HL-60/S4 treated with phorbol 12-myristate 13-acetate at 8.2 ng/mL for 4 days and 3 days (cell line): ENCODE data around the gene CUL7.
"Not testable (repeated sequence)": the region's sequence is repeated elsewhere in the genome, so short reads cannot be mapped to it uniquely, and the experiment has no call there.

Experiments used
- in situ Hi-C: fragments of 300-500 bp; cut with MboI; formaldehyde crosslinking; loops from 2 replicates; pipeline ENCODE4 v1.15.0; 2022; ENCODE audit warnings: low sequenced_read_pairs

Gene CUL7

DNA sequence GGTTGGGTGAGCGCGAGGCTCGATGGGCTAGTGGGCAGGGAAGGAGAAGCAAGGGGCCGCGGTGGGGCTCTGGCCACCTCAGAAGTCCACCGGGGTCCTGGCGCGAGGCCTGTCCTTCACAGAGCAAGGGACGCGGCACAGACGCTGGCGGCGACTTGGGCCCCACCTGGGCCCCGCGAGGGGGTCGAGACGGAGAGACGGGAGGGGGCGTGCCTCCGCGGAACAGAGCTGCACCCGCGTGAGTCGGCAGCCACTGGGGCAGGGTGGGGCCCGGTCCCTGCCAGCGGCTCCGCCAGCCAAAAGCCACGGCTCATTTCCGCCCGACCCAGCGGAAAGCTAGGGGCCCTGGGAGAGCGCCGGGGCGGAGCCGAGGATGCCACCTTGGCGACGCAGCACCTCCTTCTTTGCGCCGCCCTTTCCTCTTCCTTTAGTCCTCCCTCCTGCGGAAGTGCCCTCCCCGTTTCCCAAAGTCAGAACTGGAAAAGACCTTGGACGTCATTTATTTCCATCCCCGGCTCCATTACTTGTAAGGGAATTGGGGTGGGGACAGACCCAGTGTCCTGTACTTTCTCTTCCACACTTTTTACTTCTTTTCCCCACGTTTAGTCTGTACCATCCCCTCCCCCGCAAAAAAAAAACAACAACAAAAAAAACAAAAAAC, at the start of gene CUL7:
Gene CUL7 (minus strand): TSS at position 307 of the 661 bp plus-strand sequence. CDS start 1,063 bp downstream, outside the sequence.
- in situ Hi-C loops: no loop called here

DNA sequence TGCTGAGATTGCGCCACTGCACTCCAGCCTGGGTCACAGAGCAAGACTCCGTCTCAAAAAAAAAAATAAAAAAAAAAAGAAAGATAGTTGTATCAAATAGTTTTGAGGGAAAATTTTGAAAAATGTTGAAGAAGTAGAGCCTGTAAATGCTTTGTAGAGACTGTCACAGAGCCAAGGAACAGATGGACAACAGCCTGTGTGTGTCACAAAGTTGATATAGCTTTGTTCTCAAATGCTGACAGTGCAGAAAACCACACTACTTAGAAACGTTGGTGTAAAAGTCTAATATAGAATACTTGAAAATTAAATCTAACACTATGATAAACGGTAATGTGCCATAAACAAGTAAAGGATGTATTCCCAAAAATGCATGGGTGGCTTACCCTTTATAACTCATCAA, 47.8 kb upstream of the CUL7 start:
- in situ Hi-C loops: no loop called here

DNA sequence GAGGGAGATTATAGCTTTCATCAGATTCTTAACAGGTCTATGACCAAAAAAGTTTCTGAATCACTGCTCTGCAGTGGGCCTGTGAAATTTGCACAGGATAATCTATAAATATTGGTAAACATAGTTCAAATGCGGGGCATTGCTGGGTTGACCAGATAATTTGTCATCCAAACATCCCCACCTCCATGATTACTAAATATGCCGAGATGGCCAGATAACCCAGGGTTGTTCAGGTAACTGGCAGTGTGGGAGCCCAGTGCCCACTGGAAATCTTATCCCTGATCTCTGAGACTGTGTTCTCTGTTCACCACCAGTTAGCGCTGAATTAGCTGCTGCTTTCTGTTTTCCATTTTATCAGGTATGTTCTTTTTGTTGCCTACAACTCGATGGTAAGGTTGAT, 43.9 kb upstream of the CUL7 start:
- in situ Hi-C loops: no loop called here

DNA sequence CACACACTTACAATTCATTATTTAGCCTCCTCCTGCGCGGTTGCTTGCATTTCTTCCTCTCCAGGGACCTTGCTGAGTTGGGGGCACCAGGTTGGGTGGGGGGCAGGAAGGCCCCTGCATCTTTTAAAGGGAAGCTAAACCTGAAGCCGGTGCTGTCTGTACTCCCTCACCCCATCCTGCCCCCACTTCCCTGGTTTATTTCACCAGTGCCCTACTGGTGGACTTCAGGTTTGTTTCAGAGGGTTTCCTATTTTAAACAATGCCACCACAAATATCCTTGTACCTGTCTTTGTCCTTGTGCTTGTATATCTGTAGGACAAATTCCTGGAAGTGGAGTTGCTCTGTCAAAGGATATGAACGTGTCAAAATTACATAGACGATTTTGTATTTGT, 43.4 kb upstream of the CUL7 start:
- in situ Hi-C loops: no loop called here

DNA sequence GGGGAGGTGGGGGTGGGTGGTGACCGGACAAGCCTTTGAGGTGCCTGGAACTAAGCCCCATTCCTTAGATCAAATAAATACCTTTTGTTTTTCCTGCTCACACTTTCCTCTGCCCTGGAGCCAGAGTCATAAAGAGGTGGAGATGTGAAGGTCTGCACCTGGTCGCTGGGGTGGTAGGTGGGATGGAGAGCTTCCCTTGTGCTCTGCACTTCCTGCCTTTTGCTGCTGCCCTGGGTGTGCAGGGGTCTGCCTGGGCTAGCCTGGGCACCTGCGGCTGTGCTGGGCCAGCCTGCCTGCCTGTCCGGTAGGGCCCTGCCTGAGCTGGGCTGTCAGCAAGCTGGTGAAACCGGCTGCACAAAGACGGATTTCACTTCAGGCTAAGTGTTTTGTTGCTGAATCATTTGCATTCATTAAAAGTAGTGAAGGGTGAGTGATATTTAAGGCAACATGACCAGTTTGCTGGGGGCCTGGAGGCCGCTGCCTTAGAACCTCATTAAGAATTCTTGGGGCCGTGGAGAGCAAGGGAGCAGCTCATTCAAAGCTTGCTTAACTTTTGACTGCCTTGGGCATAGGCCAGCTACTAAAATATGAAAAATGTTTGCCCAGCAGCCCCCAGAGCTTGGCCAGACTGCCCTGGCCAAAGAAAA, 42.9 kb upstream of the CUL7 start:
- in situ Hi-C loops: no loop called here

DNA sequence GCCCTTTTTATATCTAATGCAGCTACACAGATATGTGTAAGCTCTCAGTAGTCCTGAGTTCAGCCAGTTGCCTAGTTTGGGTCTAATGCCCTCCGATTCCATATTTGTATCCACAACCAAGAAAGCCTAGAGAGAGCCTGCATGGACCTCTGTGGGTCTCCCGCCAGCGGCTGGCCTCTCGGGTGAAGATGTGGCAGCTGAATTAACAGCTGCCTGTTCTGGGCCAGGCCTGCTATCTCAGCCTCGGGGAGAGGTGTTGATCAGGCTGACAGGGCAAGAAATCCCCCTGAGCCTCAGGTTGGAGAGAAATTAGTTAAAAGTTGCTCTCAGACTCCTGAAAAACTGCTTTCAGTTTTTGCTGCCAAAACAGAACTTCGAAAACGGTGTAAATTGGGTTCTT, 42.3 kb upstream of the CUL7 start:
- in situ Hi-C loops: no loop called here

DNA sequence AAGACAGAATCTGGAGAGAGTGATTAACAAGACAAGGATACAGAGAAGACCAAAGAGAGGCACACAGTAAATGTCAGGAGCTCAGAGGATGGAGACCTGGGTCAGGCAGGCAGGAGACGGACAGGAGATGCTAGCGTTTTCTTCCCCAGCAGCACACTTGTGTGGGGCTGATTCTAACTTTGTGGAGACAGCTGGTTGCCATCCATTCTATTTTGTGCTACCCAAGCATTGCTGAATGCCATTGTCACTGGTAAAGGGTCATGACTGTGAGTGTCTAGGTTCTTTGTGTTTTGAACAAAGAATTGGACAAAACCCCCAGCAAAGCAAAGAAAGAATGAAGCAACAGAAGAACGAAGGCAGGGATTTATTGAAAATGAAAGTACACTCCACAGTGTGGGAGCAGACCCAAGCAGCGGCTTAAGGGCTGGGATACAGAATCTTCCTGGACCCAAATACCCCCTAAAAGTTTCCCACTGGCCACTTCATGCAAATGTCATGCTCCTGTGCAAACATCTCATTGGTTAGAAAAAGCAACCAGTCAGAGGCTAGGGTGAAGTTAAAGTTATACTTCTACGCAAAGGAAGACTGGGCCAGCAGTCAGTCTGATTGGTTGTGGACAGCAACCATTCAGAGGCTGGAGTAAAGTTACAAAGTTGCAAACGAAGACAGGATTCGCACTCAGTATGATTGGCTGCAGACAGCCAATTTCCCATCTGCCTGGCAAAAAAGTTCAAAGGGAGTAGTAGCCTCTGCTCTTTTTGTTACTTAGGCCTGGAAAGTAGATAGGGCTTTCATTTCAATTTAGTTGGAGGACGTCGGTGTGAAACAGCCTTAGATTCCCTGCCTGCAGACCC, 40.0 kb upstream of the CUL7 start:
- in situ Hi-C loops: no loop called here

DNA sequence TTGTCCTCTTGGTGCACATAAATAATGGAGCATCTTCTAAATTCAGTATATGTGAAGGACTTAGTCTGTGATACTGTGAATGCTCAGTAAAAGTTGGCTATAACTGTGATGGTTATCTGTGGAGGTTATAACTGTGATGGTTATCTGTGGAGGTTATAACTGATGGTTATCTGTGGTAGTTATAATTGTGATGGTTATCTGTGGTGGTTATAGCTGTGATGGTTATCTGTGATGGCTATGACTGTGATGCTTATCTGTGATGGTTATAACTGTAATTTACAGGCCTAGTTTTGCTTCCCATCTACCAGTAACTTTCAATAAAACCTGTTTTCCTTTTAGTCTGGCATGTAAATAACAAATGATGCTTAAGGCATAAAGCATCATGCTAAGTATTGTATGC, 39.0 kb upstream of the CUL7 start:
- in situ Hi-C loops: no loop called here

DNA sequence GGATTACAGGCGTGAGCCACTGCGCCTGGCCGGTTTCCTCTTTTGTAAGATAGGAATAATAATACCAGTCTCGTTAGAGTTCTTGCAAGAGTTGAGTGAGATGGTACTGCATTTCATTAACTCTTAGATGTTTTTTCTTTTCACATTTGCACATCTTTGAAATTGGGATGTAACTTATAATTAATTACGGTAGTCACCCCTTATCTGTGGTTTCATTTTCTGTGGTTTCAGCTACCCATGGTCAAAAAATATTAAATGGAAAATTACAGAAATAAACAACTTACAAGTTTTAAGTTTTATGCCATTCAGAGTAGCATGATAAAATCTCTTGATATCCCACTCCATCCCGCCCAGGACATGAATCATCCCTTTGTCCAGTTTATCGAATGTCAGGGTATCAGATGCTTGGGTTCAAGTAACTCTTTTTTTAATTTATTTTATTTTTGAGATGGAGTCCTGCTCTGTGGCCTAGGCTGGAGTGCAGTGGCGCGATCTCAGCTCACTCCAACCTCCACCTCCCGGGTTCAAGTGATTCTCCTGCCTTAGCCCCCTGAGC, 37.9 kb upstream of the CUL7 start:
- in situ Hi-C loops: no loop called here

DNA sequence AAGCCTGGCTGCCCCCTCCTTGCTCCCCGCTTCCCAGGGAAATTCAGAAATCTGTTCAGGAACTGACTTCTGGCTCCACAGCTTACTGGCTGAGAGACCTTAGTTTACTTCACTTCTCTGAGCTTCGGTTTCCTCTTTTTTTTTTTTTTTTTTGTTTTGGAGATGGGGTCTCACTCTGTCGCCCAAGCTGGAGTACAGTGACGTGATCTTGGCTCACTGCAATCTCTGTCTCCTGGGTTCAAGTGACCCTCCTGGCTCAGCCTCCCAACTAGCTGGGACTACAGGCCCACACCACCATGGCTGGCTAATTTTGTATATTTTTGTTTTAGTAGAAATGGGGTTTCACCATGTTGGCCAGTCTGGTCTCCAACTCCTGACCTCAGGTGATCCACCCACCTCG, 37.4 kb upstream of the CUL7 start:
- in situ Hi-C loops: no loop called here

DNA sequence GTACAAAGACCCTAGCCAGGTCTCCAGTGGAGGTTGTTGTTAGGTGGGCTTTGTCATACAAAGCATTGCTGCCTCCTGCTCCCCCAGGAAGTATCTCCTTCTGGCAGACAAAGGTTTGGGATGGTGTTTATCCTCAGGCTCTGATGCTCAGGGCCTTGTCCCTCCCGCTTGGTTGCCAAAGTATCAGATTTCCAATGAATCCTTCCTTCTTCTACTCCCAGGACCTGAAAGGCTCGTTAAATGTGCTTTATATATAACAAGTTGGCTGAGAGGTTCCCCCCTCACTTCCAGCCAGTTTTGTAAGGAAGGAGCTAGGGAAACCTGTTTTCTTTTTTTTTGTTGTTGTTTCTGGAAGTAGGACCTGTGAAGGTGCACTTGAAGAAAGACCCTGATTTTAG, 36.9 kb upstream of the CUL7 start:
- in situ Hi-C loops: no loop called here

DNA sequence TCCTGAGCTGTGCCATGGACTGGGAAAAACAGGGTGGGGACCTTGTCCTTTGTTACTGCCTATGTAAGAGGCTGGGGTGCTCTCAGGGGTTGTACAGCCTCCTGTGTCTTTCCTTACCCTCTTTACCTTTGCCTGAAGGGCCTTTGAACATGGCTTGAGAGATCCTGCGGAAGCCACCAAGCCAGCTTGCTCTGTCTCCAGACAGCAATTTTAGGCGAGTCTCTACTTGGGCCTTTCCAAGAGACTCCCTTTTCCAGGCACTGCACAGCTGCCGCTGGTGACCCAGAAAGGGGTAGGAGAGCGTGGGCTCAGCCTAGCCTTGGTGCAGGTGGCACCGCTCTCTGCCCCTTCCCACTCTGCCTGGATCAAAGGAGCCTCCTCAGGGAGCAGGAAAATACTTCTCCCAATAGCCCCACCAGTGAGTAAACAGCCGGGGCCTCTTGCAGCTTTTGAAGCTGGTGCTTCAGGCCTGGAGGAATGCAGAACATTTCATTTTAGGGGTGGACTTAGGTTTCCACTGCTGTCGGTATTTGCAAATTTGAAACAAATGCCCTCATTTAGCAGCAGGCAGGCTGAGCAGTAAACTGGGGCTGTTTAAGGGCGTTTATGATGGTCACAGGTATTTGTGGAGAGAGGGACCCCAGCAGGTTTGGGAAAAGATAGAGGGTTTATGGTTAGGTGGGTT, 36.4 kb upstream of the CUL7 start:
- in situ Hi-C loops: no loop called here

DNA sequence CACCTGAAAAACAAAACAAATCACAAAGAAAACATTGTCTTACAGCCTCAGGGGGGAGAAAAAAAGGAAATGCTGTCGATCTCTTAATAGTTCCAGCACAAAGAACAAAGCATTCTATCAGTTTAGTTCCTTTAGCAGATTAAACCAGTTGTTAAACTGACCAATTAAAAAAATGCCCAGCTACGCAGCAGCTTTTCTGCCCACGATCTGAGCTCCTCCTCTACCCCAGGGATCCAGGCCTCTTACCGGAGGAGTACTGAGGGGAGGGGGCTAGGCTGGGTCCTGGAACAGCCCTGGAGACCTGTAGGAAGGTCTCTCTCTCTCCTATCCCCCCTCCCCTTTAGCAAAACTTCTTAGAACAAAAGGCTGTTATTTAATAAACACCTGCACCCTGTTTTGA, 35.8 kb upstream of the CUL7 start:
- in situ Hi-C loops: no loop called here

DNA sequence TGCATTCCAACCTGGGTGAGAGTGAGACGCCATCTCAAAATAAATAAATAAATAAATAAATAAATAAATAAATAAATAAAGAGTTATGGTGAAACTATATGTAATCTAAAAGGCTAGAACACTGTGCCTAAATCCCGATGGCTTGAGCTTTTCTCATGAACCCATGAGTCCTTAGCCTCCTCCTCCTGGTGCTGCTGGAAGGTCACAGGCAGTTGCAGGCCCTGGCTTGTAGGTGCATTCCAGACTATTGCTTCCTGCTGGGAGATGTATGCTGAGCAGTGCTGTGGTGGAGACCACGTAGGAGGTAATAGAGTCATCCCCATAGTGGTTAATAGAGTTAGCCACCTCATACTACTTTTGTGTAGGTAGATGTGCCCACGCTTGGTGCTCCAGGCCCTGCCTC, 35.0 kb upstream of the CUL7 start:
- in situ Hi-C loops: no loop called here

DNA sequence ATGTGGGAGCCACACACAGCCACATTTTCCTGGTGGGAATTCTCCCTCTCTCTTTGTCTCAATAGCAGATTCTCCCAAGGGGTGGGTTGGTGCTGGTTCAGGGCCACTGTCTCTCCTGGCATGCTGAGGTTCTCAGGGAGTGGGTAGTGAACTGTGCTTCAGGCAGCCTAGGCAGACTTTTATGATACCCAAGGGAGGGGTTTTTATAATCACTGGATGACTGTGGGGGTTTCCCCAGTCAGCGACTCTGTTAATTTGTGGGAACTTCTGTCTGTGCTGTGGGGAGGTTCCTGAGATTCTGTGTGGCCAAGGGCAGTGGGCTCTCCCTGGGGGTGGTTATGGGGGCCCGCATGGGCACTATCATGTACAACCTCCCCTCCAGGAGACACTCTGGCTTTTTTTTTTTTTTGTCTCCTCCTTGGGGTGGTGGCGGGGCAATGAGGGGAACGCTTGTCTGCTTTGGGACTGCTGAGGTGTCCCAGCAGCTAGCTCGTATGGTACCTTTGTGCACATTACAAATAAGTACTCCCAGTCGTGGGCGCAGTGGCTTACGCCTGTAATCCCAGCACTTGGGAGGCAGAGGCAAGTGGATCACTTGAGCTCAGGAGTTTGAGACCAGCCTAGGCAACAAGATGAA, 32.5 kb upstream of the CUL7 start:
- in situ Hi-C loops: no loop called here

DNA sequence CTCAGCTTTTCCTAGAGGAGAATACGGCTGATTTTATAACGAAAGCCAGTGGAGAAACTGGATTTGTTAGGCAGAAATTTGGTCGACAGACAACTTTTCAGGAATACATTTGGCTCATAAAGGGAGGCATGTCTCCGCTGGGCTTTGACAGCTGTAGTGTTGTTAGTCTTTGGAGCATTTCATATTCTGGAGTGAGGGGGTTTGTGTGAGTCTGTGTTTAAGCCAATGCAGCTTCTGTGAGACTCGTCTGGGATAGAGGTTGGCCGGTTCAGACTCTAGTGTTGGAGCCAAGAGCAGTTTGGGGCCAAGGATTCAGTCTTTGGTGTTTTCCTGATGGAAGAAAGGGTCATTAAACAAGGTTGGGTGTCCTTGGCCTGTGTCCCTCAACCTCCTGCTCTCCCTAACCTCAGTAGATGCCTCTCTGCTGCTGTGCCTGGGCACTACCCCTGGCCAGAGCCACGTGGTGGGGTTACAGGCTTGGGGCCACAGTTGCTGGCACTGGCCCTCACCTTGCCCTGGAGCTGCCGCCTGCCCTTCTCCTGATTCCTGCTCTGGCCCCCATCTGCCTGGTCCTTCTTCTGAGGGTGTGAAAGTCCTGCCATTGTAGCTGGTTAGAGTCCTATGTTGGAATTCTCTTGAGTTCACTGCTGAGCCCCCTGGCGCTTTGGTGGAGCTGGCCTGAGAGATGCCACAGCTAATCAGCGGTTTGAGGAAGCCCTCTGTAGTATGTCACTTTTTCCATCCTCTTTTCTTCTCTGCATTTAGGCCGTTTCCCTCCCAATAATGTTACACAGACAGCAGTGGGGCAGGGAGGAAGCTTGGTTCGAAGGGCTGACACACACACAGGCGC, 29.4 kb upstream of the CUL7 start:
- in situ Hi-C loops: no loop called here

DNA sequence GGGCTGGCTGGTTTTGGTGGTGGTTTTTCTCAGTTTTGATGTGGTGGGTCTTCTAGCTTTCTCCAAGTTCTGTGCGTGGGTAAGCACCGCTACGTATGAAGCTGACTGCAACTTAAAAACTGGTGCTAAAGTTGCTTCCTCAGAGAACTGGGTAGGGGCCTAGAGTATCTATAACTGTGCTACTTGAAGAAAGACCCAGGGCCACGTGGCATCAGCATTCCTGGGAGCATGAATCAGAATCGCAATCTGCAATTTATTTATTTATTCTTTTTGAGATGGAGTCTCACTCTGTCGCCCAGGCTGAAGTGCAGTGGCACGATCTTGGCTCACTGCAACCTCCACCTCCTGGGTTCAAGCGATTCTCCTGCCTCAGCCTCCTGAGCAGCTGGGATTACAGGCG, 28.3 kb upstream of the CUL7 start:
- in situ Hi-C loops: not testable (repeated sequence)

DNA sequence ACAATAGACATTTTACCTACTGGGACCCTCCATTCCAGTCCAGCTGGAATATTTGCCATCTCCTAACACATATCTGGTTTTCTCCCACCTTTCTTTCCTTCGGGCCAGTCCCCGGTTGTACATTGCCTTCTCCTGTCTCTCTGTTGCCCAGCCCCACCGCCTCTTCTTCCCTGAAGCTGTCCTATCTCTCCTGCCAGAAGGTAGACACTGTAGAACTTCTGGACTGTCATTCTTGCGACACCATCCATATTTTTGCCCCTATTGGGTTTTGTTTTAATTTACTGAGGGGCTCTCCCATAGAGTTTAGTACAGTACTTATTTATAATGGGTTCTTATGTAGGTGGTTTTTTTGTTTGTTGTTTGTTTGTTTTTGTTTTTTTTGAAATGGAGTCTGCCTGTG, 27.4 kb upstream of the CUL7 start:
- in situ Hi-C loops: no loop called here

DNA sequence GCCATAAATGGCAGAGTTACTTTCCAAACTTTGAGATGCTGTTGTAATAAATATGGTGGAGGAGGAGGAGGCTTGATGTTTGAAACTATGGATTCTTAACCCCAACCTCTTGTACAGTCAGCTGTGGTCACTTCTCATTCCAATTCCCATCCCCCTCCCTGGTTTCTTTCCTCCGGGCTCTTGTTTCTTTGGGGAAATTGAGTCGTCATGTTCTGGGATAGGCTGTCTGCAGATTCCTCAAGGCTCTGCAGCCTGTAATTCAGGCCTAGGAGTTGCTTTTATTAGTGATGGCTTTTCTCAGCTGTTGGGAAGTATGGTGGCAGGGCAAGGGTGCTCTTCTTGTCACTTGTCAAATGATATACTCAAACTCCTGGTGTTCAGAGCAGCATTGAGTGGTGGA, 25.0 kb upstream of the CUL7 start:
- in situ Hi-C loops: no loop called here

DNA sequence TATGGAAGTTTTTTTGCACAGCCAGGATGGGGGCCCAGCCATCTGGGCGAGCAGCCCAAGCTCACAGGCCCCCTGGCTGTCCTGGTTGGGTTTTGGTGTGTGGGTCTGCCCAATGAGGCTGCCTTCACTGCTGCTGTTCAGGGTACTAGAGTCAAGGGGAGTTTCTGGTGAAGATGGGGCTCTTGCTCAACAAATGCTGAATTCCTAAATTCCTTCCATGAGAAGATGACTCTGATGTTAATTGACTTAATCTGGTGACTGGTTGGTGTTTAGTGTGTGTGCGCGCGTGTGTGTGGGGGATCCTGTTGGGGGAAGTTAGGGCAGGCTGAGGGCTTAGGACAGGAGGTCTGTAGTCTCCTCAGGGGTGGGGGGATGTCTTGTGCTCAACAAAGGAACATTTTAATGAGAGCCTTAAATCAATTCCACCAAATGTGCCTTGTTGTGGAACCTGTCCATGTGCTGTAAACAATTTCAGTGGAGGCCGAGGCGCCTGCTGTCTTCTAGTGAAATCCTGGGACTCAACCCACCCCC, 24.4 kb upstream of the CUL7 start:
- in situ Hi-C loops: no loop called here
